K562 (cell line): ENCODE measurements around the gene DVL2. TPM values are rescaled to one million over a fixed set of nuclear protein-coding genes. Genes with fewer than 3 reads are reported as not detected.

Experiments
- ATAC-seq: fragments of 200-7000 bp; cut with Tn5 transposase; 3 replicates; pipeline ENCODE4 v1.9.1; 2020; ENCODE audit warnings: moderate library complexity
- BruUV-seq: library from RNA; stranded (reverse); fragments of 400-500 nt; replicated peaks from 2 replicates; lab custom pipeline; 2021; lab: Mats Ljungman, UMichigan
- CTCF ChIA-PET: fragments of 300-600 bp; formaldehyde crosslinking; extraction: SDS; loops from one replicate; lab custom pipeline; 2021; ENCODE audit warnings: low intra/inter-chr PET ratio; lab: Yijun Ruan, JAX
- POLR2A ChIA-PET: fragments of 300-600, 350-650 bp; sonication (Branson Sonifier 250); formaldehyde crosslinking; extraction: SDS; loops from one replicate; lab custom pipeline; 2021; ENCODE audit warnings: antibody characterized with exemption, inconsistent platforms; lab: Yijun Ruan, JAX
- DNase-seq, 4 experiments: peaks; one replicate each; pipeline versions ENCODE4 v3.0.0 to v3.0.0-alpha.2; 2011 to 2018; ENCODE audit warnings: low spot score in 3 of 4, mixed read lengths in 3 of 4; ENCODE audit errors: extremely low read depth in 1 of 4
- FAIRE-seq: peaks from 2 replicates; lab custom pipeline; 2011; peaks lifted over from hg19 to GRCh38; lab: Jason Lieb, UNC
- H2AFZ ChIP-seq: 2 replicates; pipeline ENCODE4 v1.6.0; 2011; ENCODE audit warnings: low read depth, low read length, control low read depth, inconsistent platforms
- H3K27ac ChIP-seq: fragments of 200-600 bp; 3 replicates; pipeline ENCODE4 v1.8.0; 2011; ENCODE audit warnings: low read depth, mild to moderate bottlenecking, control low read depth, inconsistent platforms, low read length, moderate library complexity, mixed read lengths; ENCODE audit errors: extremely low read depth
- H3K27me3 ChIP-seq, 2 experiments: fragments of 300-600 bp in 1 of 2; 2 replicates in 1 of 2; 3 replicates in 1 of 2; pipeline versions ENCODE4 v1.6.0 to v1.8.0; 2011; ENCODE audit warnings: inconsistent platforms in 2 of 2, low read length in 2 of 2, mild to moderate bottlenecking in 1 of 2, mixed read lengths in 1 of 2, moderate library complexity in 1 of 2; ENCODE audit not compliant: control insufficient read depth in 2 of 2, insufficient read depth in 2 of 2
- H3K36me3 ChIP-seq: fragments of 300-600 bp; 3 replicates; pipeline ENCODE4 v1.8.0; 2011; ENCODE audit warnings: mild to moderate bottlenecking, low read length, inconsistent platforms; ENCODE audit not compliant: control insufficient read depth, insufficient read depth
- H3K4me1 ChIP-seq, 2 experiments: fragments of 200-600 bp in 1 of 2; replicated peaks in 1 of 2; 2 replicates in 1 of 2; 3 replicates in 1 of 2; pipeline versions ENCODE4 v1.5.1 to v1.8.0; 2011; ENCODE audit warnings: inconsistent platforms in 2 of 2, low read length in 2 of 2, mild to moderate bottlenecking in 1 of 2, mixed read lengths in 1 of 2, moderate library complexity in 1 of 2; ENCODE audit not compliant: control insufficient read depth in 2 of 2, insufficient read depth in 2 of 2
- H3K4me2 ChIP-seq: 2 replicates; pipeline ENCODE4 v1.6.1; 2011; ENCODE audit warnings: low read length, control low read depth, inconsistent platforms, mixed read lengths; ENCODE audit not compliant: insufficient read depth
- H3K4me3 ChIP-seq: fragments of 200-600 bp; sonication (generic), shearing (Covaris generic); 2 replicates; pipeline ENCODE4 v1.5.1; 2016; ENCODE audit warnings: control low read depth, inconsistent platforms
- H3K79me2 ChIP-seq: fragments of 200-600 bp; 3 replicates; pipeline ENCODE4 v1.8.0; 2011; ENCODE audit warnings: low read length, inconsistent platforms; ENCODE audit not compliant: control insufficient read depth, insufficient read depth
- H3K9ac ChIP-seq, 2 experiments: 2 replicates each; pipeline versions ENCODE4 v1.6.0 to v1.6.1; 2011; ENCODE audit warnings: low read depth in 2 of 2, low read length in 2 of 2, control low read depth in 1 of 2, inconsistent platforms in 1 of 2, mild to moderate bottlenecking in 1 of 2, mixed read lengths in 1 of 2; ENCODE audit not compliant: insufficient read depth in 1 of 2
- H3K9me1 ChIP-seq: one replicate; pipeline ENCODE4 v1.6.0; 2011; ENCODE audit warnings: inconsistent platforms, mild to moderate bottlenecking, low read length, moderate library complexity; ENCODE audit not compliant: control insufficient read depth, insufficient read depth
- H3K9me3 ChIP-seq: replicated peaks from 2 replicates; pipeline ENCODE4 v1.5.1; 2011; ENCODE audit warnings: low read depth, low read length, inconsistent platforms; ENCODE audit not compliant: control insufficient read depth, insufficient read depth
- H4K20me1 ChIP-seq: replicated peaks from 2 replicates; pipeline ENCODE4 v1.6.1; 2011; ENCODE audit warnings: low read length, inconsistent platforms, mixed read lengths; ENCODE audit not compliant: control insufficient read depth, insufficient read depth
- EWSR1 ChIP-seq: fragments of 450-650 bp; IDR thresholded peaks from 2 replicates; pipeline ENCODE4 v1.6.1; 2018; ENCODE audit warnings: borderline replicate concordance, mild to moderate bottlenecking, low read depth, moderate library complexity; ENCODE audit not compliant: partially characterized antibody
- MTA3 ChIP-seq: fragments of 450-650 bp; formaldehyde crosslinking; IDR thresholded peaks from 2 replicates; pipeline ENCODE4 v1.6.1; 2017; ENCODE audit warnings: mild to moderate bottlenecking, borderline replicate concordance
- SNAPC5 ChIP-seq: fragments of 250-450 bp; sonication (Bioruptor Pico); IDR thresholded peaks from 2 replicates; pipeline ENCODE4 v1.8.0; 2021; ENCODE audit warnings: moderate library complexity, mild to moderate bottlenecking, inconsistent platforms
- SREBF1 ChIP-seq: fragments of 150-350 bp; IDR thresholded peaks from 2 replicates; pipeline ENCODE4 v1.6.1; 2014; ENCODE audit warnings: antibody characterized with exemption, low read depth, low read length, borderline replicate concordance
- SRSF1 ChIP-seq: fragments of 200-400 bp; formaldehyde crosslinking; IDR thresholded peaks from 2 replicates; pipeline ENCODE4 v1.6.1; 2017; ENCODE audit warnings: mild to moderate bottlenecking, low read depth, low read length, moderate library complexity
- TCFL5 ChIP-seq: fragments of 250-450 bp; sonication (Bioruptor Pico); conservative IDR thresholded peaks from 2 replicates; pipeline ENCODE4 v1.6.1; 2021; ENCODE audit warnings: mild to moderate bottlenecking, moderate library complexity, matching md5 sums
- TRIM28 ChIP-seq: fragments of 450-650 bp; IDR thresholded peaks from 2 replicates; pipeline ENCODE4 v1.6.1; 2017
- ZBTB7A ChIP-seq: IDR thresholded peaks from 2 replicates; pipeline ENCODE4 v1.6.1; 2011; ENCODE audit warnings: low read depth, mild to moderate bottlenecking, low read length, moderate library complexity, borderline replicate concordance; ENCODE audit not compliant: control insufficient read depth
- ZNF24 ChIP-seq: fragments of 450-650 bp; IDR thresholded peaks from 2 replicates; pipeline ENCODE4 v1.6.1; 2016
- ZNF655 ChIP-seq: fragments of 250-450 bp; sonication (Bioruptor Pico); IDR thresholded peaks from 2 replicates; pipeline ENCODE4 v1.5.0; 2021
- WGBS: fragments of 100-300 bp; shearing (Covaris generic); methylation state at CpG from one replicate; pipeline ENCODE4 v1.1.6; 2016; ENCODE audit warnings: low coverage, mixed read lengths; ENCODE audit not compliant: insufficient coverage; ENCODE audit errors: missing lambda C conversion rate; 5-methylcytosine and 5-hydroxymethylcytosine counted together
- in situ Hi-C: fragments of 300-500 bp; cut with MboI; formaldehyde crosslinking; loops from 4 replicates; pipeline ENCODE4 v1.15.0; 2018; ENCODE audit warnings: inconsistent platforms, mixed read lengths
- intact Hi-C: fragments of 100-400 bp; cut with micrococcal nuclease; formaldehyde crosslinking; loops from 2 replicates; pipeline ENCODE4 v1.14.2; 2022
- polyA plus RNA-seq, 8 experiments: library from polyadenylated mRNA; depleted of rRNA in 4 of 8; stranded (reverse) in 5 of 8; unstranded in 3 of 8; fragments of >200 nt; fragmentation: Nextera tagmentation in 2 of 8; fragmentation: Illumina TruSeq in 1 of 8; extraction: Ambion mirVana in 2 of 8; extraction: Trizol in 1 of 8; gene quantifications; 2 replicates each; pipeline versions ENCODE4 v1.2.1 to v1.2.3, GENCODE V29; 2011 to 2014; ENCODE audit warnings: inconsistent platforms in 1 of 8, missing spikeins in 1 of 8
- total RNA-seq, 7 experiments: library from RNA; depleted of rRNA in 6 of 7; stranded (reverse); fragments of >200 nt in 6 of 7; fragmentation: Illumina TruSeq in 2 of 7; extraction: Trizol in 2 of 7; gene quantifications; 2 replicates each; pipeline versions ENCODE4 v1.2.1 to v1.2.3, GENCODE V29; 2011 to 2021; ENCODE audit warnings: low replicate concordance in 1 of 7
- TF ChIP-seq, protein P1 (sequence below): sonication (generic); formaldehyde crosslinking; IDR thresholded peaks from 2 replicates; pipeline ENCODE4 v1.8.1; 2022; ENCODE audit warnings: missing genetic modification reagents
- TF ChIP-seq, protein P2 (sequence below), 2 experiments: fragments of 450-650 bp in 1 of 2; sonication (generic) in 1 of 2; formaldehyde crosslinking; conservative IDR thresholded peaks; 2 replicates each; pipeline versions ENCODE4 v1.4.0 to v1.8.1; 2020 to 2022; ENCODE audit warnings: mild to moderate bottlenecking in 1 of 2, missing genetic modification reagents in 1 of 2

DVL2 gene
- total and polyA plus RNA-seq, 9 of the 15 experiments (the other 6 are each of a cell fraction or from before 2014, with no cell fraction given), result 1.3 to 49.5 (median 24.3) TPM

DNA sequence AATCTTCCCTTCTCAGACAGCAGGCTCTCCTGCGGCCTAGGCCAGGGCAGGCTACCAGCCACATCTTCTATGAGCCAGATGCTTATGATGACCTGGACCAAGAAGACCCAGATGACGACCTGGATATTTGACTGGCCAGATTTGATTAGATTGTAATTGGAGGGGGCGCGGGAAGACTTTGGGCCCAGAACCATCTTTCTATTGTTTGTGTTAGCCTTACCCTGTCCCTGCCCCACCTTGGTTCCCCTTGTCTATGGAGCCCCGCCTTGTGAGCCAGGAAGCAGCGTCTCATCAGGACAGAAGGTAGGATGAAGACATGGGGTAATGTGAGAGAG lies 25.2 kb upstream of the DVL2 start:
- H3K4me1 ChIP-seq, result peaks cover 8 to 35% of the 10 kb centered on the region in 2 experiments; a peak in 4 of 5 replicates
- CTCF ChIA-PET, result no interaction called here
- in situ Hi-C loops (no loop called here), intact Hi-C loops (no loop called here)
- no peak overlapping the region for H3K27ac ChIP-seq
- 91% methylated on average over 6 of the region's 6 CpGs for WGBS
- no peak overlapping the region for H2AFZ ChIP-seq
- no peak overlapping the region for H3K9ac ChIP-seq
- no peak for DNase-seq
- no peaks in the 10 kb centered on the region for H3K27me3 ChIP-seq
- no peaks in the 10 kb centered on the region for H3K79me2 ChIP-seq
- H3K36me3 ChIP-seq, result peaks cover 52% of the 10 kb centered on the region; the same call in 2 of the 3 replicates
- POLR2A ChIA-PET, result interaction anchor here (0.6 to 1.6 kb wide), 4 partner anchors 8 to 651 kb away, joined by 3 to 10 read pairs (median 4); partner anchors contain the start of genes CTDNEP1 and GABARAP
- H3K4me3 ChIP-seq, result no peak overlapping the region
- FAIRE-seq, result no peak
- no TSS peak for BruUV-seq
- no peaks in the 10 kb centered on the region for H4K20me1 ChIP-seq
- TF ChIP-seq TCFL5 (CRISPR knock-in tag) (no peak), ZBTB7A (no peak), SNAPC5 (CRISPR knock-in tag) (no peak), SRSF1 (no peak), MTA3 (no peak), ZNF24 (no peak), TRIM28 (no peak), ZNF655 (CRISPR knock-in tag) (no peak), EWSR1 (no peak), SREBF1 (no peak)
- TF ChIP-seq, protein P1, sequence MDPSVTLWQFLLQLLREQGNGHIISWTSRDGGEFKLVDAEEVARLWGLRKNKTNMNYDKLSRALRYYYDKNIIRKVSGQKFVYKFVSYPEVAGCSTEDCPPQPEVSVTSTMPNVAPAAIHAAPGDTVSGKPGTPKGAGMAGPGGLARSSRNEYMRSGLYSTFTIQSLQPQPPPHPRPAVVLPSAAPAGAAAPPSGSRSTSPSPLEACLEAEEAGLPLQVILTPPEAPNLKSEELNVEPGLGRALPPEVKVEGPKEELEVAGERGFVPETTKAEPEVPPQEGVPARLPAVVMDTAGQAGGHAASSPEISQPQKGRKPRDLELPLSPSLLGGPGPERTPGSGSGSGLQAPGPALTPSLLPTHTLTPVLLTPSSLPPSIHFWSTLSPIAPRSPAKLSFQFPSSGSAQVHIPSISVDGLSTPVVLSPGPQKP (CRISPR knock-in tag), result no peak
- TF ChIP-seq, protein P2, sequence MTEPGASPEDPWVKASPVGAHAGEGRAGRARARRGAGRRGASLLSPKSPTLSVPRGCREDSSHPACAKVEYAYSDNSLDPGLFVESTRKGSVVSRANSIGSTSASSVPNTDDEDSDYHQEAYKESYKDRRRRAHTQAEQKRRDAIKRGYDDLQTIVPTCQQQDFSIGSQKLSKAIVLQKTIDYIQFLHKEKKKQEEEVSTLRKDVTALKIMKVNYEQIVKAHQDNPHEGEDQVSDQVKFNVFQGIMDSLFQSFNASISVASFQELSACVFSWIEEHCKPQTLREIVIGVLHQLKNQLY (CRISPR knock-in tag; conservative IDR thresholded peaks at IDR 0.05), result no peak
- H3K9me1 ChIP-seq, result no peaks in the 10 kb centered on the region
- no peaks in the 10 kb centered on the region for H3K9me3 ChIP-seq
- no peak for ATAC-seq
- no peak overlapping the region for H3K4me2 ChIP-seq
